Neural cell (in vitro differentiated cells): ENCODE data around the gene KANK4. TPM values are rescaled to one million over a fixed set of nuclear protein-coding genes. Genes with fewer than 3 reads are reported as not detected.

Source experiments
- H2AFZ ChIP-seq: fragments of 200-600, 300-800 bp; sonication (generic), shearing (Covaris generic); 2 replicates; pipeline ENCODE4 v1.6.0; 2014; ENCODE audit warnings: low read depth, mild to moderate bottlenecking, antibody characterized with exemption, low read length, moderate library complexity
- H3F3A ChIP-seq: fragments of 200-600 bp; shearing (Covaris generic); 2 replicates; pipeline ENCODE4 v1.6.1; 2016; ENCODE audit warnings: mild to moderate bottlenecking, moderate library complexity, mixed read lengths, antibody characterized with exemption, low read length; ENCODE audit not compliant: insufficient read depth, poor library complexity, severe bottlenecking
- H3K27ac ChIP-seq: fragments of 200-600, 300-800 bp; sonication (generic), shearing (Covaris generic); 2 replicates; pipeline ENCODE4 v1.5.1; 2014; ENCODE audit warnings: mild to moderate bottlenecking, low read length, moderate library complexity
- H3K27me3 ChIP-seq: fragments of 300-800, 200-600 bp; sonication (generic), shearing (Covaris generic); 2 replicates; pipeline ENCODE4 v1.6.0; 2014; ENCODE audit warnings: mild to moderate bottlenecking, low read depth, low read length, moderate library complexity; ENCODE audit not compliant: insufficient read depth
- H3K36me3 ChIP-seq: fragments of 300-800, 200-600 bp; sonication (generic), shearing (Covaris generic); 2 replicates; pipeline ENCODE4 v1.5.1; 2014; ENCODE audit warnings: mild to moderate bottlenecking, antibody characterized with exemption, low read length, moderate library complexity; ENCODE audit not compliant: insufficient read depth
- H3K4me2 ChIP-seq: fragments of 300-800, 200-600 bp; sonication (generic), shearing (Covaris generic); 2 replicates; pipeline ENCODE4 v1.6.0; 2014; ENCODE audit warnings: mild to moderate bottlenecking, low read length
- H3K4me3 ChIP-seq: fragments of 300-800, 200-600 bp; sonication (generic), shearing (Covaris generic); 2 replicates; pipeline ENCODE4 v1.5.1; 2014; ENCODE audit warnings: mild to moderate bottlenecking, low read length, moderate library complexity
- H3K79me2 ChIP-seq: fragments of 200-600 bp; shearing (Covaris generic); replicated peaks from 2 replicates; pipeline ENCODE4 v1.6.0; 2014; ENCODE audit warnings: mild to moderate bottlenecking, low read length, moderate library complexity; ENCODE audit not compliant: insufficient read depth
- H3K9ac ChIP-seq: fragments of 300-800, 200-600 bp; sonication (generic), shearing (Covaris generic); 2 replicates; pipeline ENCODE4 v1.6.1; 2016; ENCODE audit warnings: mild to moderate bottlenecking, low read length, mixed read lengths
- H3K9me2 ChIP-seq: fragments of 200-600 bp; shearing (Covaris generic); 2 replicates; pipeline ENCODE4 v1.6.1; 2016; ENCODE audit warnings: mild to moderate bottlenecking, low read length, mixed read lengths; ENCODE audit not compliant: insufficient read depth
- H3K9me3 ChIP-seq: fragments of 200-600, 300-800 bp; sonication (generic), shearing (Covaris generic); 2 replicates; pipeline ENCODE4 v1.6.1; 2016; ENCODE audit warnings: mild to moderate bottlenecking, mixed run types, low read length, moderate library complexity, mixed read lengths
- H4K20me1 ChIP-seq: fragments of 200-600 bp; shearing (Covaris generic); 2 replicates; pipeline ENCODE4 v1.6.1; 2016; ENCODE audit warnings: mild to moderate bottlenecking, mixed run types; ENCODE audit not compliant: insufficient read depth
- CTCF ChIP-seq: fragments of 450-650 bp; IDR thresholded peaks from 2 replicates; pipeline ENCODE4 v1.5.1; 2014; ENCODE audit warnings: antibody characterized with exemption, mild to moderate bottlenecking, moderate library complexity; ENCODE audit not compliant: poor library complexity, severe bottlenecking
- EP300 ChIP-seq: fragments of 450-650 bp; conservative IDR thresholded peaks from 2 replicates; pipeline ENCODE4 v1.6.1; 2014; ENCODE audit warnings: antibody characterized with exemption, mild to moderate bottlenecking, moderate library complexity; ENCODE audit not compliant: poor library complexity, severe bottlenecking
- EZH2 ChIP-seq: fragments of 200-600, 300-800 bp; shearing (Covaris generic), sonication (generic); IDR thresholded peaks from 2 replicates; pipeline ENCODE4 v1.6.1; 2014; ENCODE audit warnings: antibody characterized with exemption, low read length, borderline replicate concordance, mild to moderate bottlenecking; ENCODE audit not compliant: insufficient read depth, poor library complexity, severe bottlenecking
- MXI1 ChIP-seq: fragments of 450-650 bp; conservative IDR thresholded peaks from 2 replicates; pipeline ENCODE4 v1.6.1; 2014; ENCODE audit warnings: antibody characterized with exemption, mild to moderate bottlenecking; ENCODE audit not compliant: poor library complexity, severe bottlenecking
- POLR2AphosphoS5 ChIP-seq: IDR thresholded peaks from 2 replicates; pipeline ENCODE4 v1.6.1; 2012
- RAD21 ChIP-seq: fragments of 450-650 bp; conservative IDR thresholded peaks from 2 replicates; pipeline ENCODE4 v1.6.1; 2014; ENCODE audit warnings: antibody characterized with exemption, mild to moderate bottlenecking, moderate library complexity
- SMC3 ChIP-seq: fragments of 450-650 bp; conservative IDR thresholded peaks from 2 replicates; pipeline ENCODE4 v1.6.1; 2014; ENCODE audit warnings: antibody characterized with exemption, mild to moderate bottlenecking, moderate library complexity; ENCODE audit not compliant: poor library complexity
- TAF1 ChIP-seq: IDR thresholded peaks from 2 replicates; pipeline ENCODE4 v1.6.1; 2012; ENCODE audit warnings: low read depth
- polyA minus RNA-seq: library from RNA; depleted of rRNA, polyadenylated mRNA; stranded (reverse); fragments of >200 nt; gene quantifications from 2 replicates; pipeline ENCODE4 v1.2.3, GENCODE V29; 2014
- polyA plus RNA-seq: library from polyadenylated mRNA; depleted of rRNA; stranded (reverse); fragments of >200 nt; gene quantifications from 2 replicates; pipeline ENCODE4 v1.2.3, GENCODE V29; 2014
- TF ChIP-seq, protein P1 (sequence below): IDR thresholded peaks from 2 replicates; pipeline ENCODE4 v1.6.1; 2012; ENCODE audit warnings: borderline replicate concordance

KANK4 gene
- polyA plus RNA-seq, result 0.25 and 0.34 TPM in 2 replicates
- polyA minus RNA-seq, result 0.24 and 0.35 TPM in 2 replicates

- H3K79me2 ChIP-seq, result no peaks in the 10 kb centered on the region
- H2AFZ ChIP-seq, result no peak within 1 kb of the TSS
- TF ChIP-seq RAD21 (peak; percentile 28), EZH2 (peak; percentile 65), SMC3 (peak; percentile 45), POLR2AphosphoS5 (no peak), TAF1 (no peak)
- peak within 1 kb of the TSS; percentile 30 for H3K4me2 ChIP-seq
- H4K20me1 ChIP-seq, result no peaks in the 10 kb centered on the region
- H3K4me3 ChIP-seq, result peak within 1 kb of the TSS; percentile 73
- no peak within 1 kb of the TSS for H3K27ac ChIP-seq
- H3K9ac ChIP-seq, result peak within 1 kb of the TSS; percentile 39
- no peaks in the 10 kb centered on the region for H3F3A ChIP-seq
- H3K36me3 ChIP-seq, result no peaks in the 10 kb centered on the region
- no peaks in the 10 kb centered on the region for H3K9me2 ChIP-seq
- H3K27me3 ChIP-seq, result peaks cover 41% of the 10 kb centered on the region
- H3K9me3 ChIP-seq, result no peaks in the 10 kb centered on the region
Measured at GRCh38 chr1:62318756-62319544, at the start of gene KANK4. KANK4 (minus strand) TSS chr1:62319434; CDS start chr1:62281564, 37,870 bp downstream.

- H3K36me3 ChIP-seq, result no peaks in the 10 kb centered on the region
Measured at GRCh38 chr1:62368989-62369388, 49.8 kb upstream of the KANK4 start.

More at GRCh38 chr1:62368989-62369388, 49.8 kb upstream of the KANK4 start:
- Histone ChIP-seq H3F3A (no peaks in the 10 kb centered on the region), H3K9ac (no peak overlapping the region), H3K27ac (no peak overlapping the region), H3K79me2 (no peaks in the 10 kb centered on the region), H3K4me2 (no peak overlapping the region), H2AFZ (no peak overlapping the region), H4K20me1 (no peaks in the 10 kb centered on the region), H3K9me3 (peaks cover 5% of the 10 kb centered on the region), H3K27me3 (no peaks in the 10 kb centered on the region), H3K9me2 (no peaks in the 10 kb centered on the region), H3K4me3 (no peak overlapping the region)
- no peak for TF ChIP-seq EZH2
- TF ChIP-seq TAF1, result no peak
- TF ChIP-seq CTCF, result no peak
- TF ChIP-seq EP300, result no peak
- no peak for TF ChIP-seq MXI1
- TF ChIP-seq, protein P1, sequence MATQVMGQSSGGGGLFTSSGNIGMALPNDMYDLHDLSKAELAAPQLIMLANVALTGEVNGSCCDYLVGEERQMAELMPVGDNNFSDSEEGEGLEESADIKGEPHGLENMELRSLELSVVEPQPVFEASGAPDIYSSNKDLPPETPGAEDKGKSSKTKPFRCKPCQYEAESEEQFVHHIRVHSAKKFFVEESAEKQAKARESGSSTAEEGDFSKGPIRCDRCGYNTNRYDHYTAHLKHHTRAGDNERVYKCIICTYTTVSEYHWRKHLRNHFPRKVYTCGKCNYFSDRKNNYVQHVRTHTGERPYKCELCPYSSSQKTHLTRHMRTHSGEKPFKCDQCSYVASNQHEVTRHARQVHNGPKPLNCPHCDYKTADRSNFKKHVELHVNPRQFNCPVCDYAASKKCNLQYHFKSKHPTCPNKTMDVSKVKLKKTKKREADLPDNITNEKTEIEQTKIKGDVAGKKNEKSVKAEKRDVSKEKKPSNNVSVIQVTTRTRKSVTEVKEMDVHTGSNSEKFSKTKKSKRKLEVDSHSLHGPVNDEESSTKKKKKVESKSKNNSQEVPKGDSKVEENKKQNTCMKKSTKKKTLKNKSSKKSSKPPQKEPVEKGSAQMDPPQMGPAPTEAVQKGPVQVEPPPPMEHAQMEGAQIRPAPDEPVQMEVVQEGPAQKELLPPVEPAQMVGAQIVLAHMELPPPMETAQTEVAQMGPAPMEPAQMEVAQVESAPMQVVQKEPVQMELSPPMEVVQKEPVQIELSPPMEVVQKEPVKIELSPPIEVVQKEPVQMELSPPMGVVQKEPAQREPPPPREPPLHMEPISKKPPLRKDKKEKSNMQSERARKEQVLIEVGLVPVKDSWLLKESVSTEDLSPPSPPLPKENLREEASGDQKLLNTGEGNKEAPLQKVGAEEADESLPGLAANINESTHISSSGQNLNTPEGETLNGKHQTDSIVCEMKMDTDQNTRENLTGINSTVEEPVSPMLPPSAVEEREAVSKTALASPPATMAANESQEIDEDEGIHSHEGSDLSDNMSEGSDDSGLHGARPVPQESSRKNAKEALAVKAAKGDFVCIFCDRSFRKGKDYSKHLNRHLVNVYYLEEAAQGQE, result no peak
- TF ChIP-seq RAD21, result no peak
- TF ChIP-seq POLR2AphosphoS5, result no peak
- TF ChIP-seq SMC3, result no peak
